ENCODE data around the gene FOSL1. TPM values are rescaled to one million over a fixed set of nuclear protein-coding genes. Genes with fewer than 3 reads are reported as not detected.
A peak's percentile ranks its signal among the peaks of the same experiment; 100 is the strongest.

Gene FOSL1
- total and polyA plus RNA-seq, 2 of the 13 experiments (the other 11 are each of a cell fraction or from before 2014, with no cell fraction given): 4.0 to 4.1 TPM

DNA sequence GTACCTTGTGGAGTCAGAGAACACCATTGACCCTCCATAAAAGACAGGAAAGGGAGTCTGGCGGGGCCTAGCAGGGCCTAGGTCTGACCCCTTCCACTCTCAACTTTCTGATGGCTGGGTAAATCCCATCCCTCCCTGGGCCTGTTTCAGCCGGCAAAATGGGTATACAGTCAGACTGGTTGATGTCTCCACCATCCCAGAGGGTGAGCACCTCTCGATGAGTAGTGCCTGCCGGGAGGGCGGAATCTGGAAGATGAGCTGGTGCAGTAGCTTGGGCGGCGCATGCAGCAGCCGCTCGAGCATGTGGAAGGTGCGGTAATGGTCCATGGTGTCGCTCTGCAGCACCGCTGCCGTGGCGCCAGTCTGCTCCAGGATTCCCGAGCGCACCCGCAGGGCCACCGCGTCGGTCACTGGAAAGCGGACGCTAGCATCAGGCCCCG is 12.4 kb downstream of the FOSL1 start (continued):
- TF ChIP-seq, protein P1, sequence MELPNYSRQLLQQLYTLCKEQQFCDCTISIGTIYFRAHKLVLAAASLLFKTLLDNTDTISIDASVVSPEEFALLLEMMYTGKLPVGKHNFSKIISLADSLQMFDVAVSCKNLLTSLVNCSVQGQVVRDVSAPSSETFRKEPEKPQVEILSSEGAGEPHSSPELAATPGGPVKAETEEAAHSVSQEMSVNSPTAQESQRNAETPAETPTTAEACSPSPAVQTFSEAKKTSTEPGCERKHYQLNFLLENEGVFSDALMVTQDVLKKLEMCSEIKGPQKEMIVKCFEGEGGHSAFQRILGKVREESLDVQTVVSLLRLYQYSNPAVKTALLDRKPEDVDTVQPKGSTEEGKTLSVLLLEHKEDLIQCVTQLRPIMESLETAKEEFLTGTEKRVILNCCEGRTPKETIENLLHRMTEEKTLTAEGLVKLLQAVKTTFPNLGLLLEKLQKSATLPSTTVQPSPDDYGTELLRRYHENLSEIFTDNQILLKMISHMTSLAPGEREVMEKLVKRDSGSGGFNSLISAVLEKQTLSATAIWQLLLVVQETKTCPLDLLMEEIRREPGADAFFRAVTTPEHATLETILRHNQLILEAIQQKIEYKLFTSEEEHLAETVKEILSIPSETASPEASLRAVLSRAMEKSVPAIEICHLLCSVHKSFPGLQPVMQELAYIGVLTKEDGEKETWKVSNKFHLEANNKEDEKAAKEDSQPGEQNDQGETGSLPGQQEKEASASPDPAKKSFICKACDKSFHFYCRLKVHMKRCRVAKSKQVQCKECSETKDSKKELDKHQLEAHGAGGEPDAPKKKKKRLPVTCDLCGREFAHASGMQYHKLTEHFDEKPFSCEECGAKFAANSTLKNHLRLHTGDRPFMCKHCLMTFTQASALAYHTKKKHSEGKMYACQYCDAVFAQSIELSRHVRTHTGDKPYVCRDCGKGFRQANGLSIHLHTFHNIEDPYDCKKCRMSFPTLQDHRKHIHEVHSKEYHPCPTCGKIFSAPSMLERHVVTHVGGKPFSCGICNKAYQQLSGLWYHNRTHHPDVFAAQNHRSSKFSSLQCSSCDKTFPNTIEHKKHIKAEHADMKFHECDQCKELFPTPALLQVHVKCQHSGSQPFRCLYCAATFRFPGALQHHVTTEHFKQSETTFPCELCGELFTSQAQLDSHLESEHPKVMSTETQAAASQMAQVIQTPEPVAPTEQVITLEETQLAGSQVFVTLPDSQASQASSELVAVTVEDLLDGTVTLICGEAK (IDR thresholded peaks at IDR 0.05): no peak
- TF ChIP-seq, protein P1 (CRISPR knock-in tag; IDR thresholded peaks at IDR 0.05): peak; percentile 12; the same call in 1 of the 2 replicates
- TF ChIP-seq, protein P2, sequence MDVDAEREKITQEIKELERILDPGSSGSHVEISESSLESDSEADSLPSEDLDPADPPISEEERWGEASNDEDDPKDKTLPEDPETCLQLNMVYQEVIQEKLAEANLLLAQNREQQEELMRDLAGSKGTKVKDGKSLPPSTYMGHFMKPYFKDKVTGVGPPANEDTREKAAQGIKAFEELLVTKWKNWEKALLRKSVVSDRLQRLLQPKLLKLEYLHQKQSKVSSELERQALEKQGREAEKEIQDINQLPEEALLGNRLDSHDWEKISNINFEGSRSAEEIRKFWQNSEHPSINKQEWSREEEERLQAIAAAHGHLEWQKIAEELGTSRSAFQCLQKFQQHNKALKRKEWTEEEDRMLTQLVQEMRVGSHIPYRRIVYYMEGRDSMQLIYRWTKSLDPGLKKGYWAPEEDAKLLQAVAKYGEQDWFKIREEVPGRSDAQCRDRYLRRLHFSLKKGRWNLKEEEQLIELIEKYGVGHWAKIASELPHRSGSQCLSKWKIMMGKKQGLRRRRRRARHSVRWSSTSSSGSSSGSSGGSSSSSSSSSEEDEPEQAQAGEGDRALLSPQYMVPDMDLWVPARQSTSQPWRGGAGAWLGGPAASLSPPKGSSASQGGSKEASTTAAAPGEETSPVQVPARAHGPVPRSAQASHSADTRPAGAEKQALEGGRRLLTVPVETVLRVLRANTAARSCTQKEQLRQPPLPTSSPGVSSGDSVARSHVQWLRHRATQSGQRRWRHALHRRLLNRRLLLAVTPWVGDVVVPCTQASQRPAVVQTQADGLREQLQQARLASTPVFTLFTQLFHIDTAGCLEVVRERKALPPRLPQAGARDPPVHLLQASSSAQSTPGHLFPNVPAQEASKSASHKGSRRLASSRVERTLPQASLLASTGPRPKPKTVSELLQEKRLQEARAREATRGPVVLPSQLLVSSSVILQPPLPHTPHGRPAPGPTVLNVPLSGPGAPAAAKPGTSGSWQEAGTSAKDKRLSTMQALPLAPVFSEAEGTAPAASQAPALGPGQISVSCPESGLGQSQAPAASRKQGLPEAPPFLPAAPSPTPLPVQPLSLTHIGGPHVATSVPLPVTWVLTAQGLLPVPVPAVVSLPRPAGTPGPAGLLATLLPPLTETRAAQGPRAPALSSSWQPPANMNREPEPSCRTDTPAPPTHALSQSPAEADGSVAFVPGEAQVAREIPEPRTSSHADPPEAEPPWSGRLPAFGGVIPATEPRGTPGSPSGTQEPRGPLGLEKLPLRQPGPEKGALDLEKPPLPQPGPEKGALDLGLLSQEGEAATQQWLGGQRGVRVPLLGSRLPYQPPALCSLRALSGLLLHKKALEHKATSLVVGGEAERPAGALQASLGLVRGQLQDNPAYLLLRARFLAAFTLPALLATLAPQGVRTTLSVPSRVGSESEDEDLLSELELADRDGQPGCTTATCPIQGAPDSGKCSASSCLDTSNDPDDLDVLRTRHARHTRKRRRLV (CRISPR knock-in tag; IDR thresholded peaks at IDR 0.05): no peak
- TF ChIP-seq U2AF2 (IDR thresholded peaks at IDR 0.05; ENCODE audit: low read depth, low read length) (no peak), ZFYVE20 (CRISPR knock-in tag; IDR thresholded peaks at IDR 0.05; ENCODE audit: borderline replicate concordance, low read depth) (0 out of 2 replicates have a peak, but pooled peaks have one; percentile 24), MTF1 (CRISPR knock-in tag; IDR thresholded peaks at IDR 0.05) (no peak), NR0B2 (CRISPR knock-in tag; IDR thresholded peaks at IDR 0.05) (peak; percentile 68; the same call in 1 of the 2 replicates), NR2C2 (CRISPR knock-in tag; IDR thresholded peaks at IDR 0.05; ENCODE audit: borderline replicate concordance) (no peak)
- TF ChIP-seq, protein P3, sequence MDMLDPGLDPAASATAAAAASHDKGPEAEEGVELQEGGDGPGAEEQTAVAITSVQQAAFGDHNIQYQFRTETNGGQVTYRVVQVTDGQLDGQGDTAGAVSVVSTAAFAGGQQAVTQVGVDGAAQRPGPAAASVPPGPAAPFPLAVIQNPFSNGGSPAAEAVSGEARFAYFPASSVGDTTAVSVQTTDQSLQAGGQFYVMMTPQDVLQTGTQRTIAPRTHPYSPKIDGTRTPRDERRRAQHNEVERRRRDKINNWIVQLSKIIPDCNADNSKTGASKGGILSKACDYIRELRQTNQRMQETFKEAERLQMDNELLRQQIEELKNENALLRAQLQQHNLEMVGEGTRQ (IDR thresholded peaks at IDR 0.05; ENCODE audit: low read depth, low read length): no peak
- TF ChIP-seq, protein P3 (CRISPR knock-in tag; IDR thresholded peaks at IDR 0.05; ENCODE audit: borderline replicate concordance): 0 out of 2 replicates have a peak, but pooled peaks have one; percentile 21
